ENCODE data around the gene HPS1. TPM values are rescaled to one million over a fixed set of nuclear protein-coding genes. Genes with fewer than 3 reads are reported as not detected.
A peak's percentile ranks its signal among the peaks of the same experiment; 100 is the strongest.

The HPS1 gene
- total RNA-seq, 1 donor: 42.3 TPM

DNA sequence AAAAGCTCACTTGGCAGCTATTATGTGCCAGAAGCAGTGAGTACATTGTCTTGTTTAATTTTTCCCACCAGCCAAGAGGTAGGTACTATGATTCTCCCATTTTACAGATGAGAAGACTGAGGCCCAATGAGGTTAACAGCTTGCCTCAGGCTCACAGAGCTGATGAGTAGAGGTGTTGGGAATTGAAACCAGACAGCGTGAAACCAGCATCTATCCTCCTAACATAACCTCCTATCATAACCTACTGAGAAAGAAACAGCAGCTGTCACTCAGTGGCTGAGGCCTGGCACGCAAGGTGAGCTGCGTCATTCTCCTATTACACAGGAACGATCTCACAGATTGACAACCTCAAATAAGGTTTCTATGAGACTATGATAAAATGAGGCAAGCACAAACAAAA is 37.9 kb downstream of the HPS1 start:
- no peak overlapping the region for H3K4me3 ChIP-seq (ENCODE audit: low read depth, low read length)
- no peak for DNase-seq (ENCODE audit: low read depth)
- TF ChIP-seq, protein P1, sequence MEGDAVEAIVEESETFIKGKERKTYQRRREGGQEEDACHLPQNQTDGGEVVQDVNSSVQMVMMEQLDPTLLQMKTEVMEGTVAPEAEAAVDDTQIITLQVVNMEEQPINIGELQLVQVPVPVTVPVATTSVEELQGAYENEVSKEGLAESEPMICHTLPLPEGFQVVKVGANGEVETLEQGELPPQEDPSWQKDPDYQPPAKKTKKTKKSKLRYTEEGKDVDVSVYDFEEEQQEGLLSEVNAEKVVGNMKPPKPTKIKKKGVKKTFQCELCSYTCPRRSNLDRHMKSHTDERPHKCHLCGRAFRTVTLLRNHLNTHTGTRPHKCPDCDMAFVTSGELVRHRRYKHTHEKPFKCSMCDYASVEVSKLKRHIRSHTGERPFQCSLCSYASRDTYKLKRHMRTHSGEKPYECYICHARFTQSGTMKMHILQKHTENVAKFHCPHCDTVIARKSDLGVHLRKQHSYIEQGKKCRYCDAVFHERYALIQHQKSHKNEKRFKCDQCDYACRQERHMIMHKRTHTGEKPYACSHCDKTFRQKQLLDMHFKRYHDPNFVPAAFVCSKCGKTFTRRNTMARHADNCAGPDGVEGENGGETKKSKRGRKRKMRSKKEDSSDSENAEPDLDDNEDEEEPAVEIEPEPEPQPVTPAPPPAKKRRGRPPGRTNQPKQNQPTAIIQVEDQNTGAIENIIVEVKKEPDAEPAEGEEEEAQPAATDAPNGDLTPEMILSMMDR (IDR thresholded peaks at IDR 0.05; ENCODE audit: insufficient read depth, low read length): no peak

DNA sequence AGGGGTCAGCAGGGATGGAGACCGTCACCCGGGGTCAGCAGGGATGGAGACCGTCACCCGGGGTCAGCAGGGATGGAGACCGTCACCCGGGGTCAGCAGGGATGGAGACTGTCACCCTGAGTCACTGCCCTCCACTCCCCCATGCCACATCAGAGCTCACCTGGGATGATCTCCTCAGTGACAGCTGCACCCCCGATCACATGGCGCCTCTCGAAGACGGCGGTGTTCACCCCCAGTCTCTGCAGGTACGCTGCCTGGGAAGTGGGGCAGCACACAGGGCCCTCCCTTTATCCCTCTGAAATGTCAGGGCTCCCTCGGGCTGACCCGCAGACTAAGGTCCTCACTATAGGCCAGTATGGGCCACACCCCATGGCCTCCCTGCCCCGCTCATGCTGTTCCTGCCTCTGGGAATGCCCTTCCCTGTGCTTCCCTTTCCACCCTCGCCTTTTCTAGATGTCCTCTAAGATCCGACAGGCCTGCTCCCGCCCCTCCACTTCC is 38.9 kb downstream of the HPS1 start:
- TF ChIP-seq, protein P1 (IDR thresholded peaks at IDR 0.05; ENCODE audit: insufficient read depth, low read length): no peak
- no peak for DNase-seq (ENCODE audit: low read depth)

DNA sequence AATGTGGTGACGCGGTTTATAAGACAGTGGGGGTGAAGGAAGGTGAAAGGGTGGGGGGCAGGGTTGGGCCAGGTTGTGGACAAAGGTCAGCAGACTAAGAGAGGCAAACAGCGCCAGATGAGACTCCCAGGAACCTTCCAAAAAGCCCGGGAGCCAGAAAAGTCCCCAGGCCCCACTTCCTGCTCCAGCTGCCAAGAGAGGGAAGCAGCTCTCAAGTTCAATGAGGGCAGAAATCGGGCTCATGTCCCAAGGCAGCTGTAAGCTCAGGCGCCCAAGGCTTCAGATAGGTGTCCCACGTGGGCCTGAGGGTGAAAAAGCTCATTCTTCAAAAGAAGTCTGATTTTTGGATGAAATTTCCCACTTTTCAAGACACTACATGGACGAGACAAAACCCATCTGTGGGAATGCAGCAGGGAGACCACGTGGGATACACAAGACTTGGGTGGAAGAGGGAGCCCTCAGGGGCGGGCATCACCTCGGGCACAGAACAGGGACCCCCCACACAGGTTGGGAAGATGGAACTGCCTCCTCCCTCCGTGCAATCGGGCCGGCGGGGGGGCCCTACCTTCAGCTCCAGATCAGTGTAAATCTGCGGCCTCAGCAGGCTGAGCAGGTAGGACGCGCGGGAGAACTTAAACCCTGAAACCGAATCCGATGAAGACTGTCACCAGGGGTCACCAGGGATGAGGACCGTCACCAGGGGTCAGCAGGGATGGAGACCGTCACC is 39.6 kb downstream of the HPS1 start:
- TF ChIP-seq, protein P1 (IDR thresholded peaks at IDR 0.05; ENCODE audit: insufficient read depth, low read length): no peak
- no peak for DNase-seq (ENCODE audit: low read depth)

More for the DNA sequence above, 38.9 kb downstream of the HPS1 start:
- no peak overlapping the region for H3K4me3 ChIP-seq (ENCODE audit: low read depth, low read length)

DNA sequence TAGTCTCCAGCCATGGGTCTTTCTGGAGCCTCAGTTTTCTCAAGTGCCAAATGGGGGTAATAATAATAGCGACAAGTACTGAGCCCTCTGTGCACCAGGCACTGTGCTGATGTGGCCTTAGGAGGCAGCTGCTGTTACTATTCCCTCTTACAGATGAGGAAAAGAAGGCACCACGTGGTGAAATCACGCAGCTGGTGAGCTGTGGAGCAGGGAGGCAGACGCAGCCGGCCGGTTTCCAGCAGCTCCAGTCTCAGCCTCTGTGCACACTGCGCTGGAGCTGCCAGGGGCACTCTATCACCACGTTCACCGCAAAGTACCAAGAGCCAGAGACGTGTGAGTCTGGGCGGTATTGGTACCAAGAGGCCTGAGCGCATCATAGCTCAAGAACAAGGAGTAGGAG is 41.3 kb downstream of the HPS1 start:
- H3K4me3 ChIP-seq (ENCODE audit: low read depth, low read length): no peak overlapping the region
- no peak for DNase-seq (ENCODE audit: low read depth)
- TF ChIP-seq, protein P1 (IDR thresholded peaks at IDR 0.05; ENCODE audit: insufficient read depth, low read length): no peak

More for the DNA sequence above, 39.6 kb downstream of the HPS1 start:
- H3K4me3 ChIP-seq (ENCODE audit: low read depth, low read length): no peak overlapping the region

GRCh38 chr10:98404571-98405359 is 42.0 kb downstream of the HPS1 start:
- DNase-seq (ENCODE audit: low read depth): peak; percentile 76
- TF ChIP-seq, protein P1 (IDR thresholded peaks at IDR 0.05; ENCODE audit: insufficient read depth, low read length): no peak
- H3K4me3 ChIP-seq (ENCODE audit: low read depth, low read length): no peak overlapping the region

DNA sequence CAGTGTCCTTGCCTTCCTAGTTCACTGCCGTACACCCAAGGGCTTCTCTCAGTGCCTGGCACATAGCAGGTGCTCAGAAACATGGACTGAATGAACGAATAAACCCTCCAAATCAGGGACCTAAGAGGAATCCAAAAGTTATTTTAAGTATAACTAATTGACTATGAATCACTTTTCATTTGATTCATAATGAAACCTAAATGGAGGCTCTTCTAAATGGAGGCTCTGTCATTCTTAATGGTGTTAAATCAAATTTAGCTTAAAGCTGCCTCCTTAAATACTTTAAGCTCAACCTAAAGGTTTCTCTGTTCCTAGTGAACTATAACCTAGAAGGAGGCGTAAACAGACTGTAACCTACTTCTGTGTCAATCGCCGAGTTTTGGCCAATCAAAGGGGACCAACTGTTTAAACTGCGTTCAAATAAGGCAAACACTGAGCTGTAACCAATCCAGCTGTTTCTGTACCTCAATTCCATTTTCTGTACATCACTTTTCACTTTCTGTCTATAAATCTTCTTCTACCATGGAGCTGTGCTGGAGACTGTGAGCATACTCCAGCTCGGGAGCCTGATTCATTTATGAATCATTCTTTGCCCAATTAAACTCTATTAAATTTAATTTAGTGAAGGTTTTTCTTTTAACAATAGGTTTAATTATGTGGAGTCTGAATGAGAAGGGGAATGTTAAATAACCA is 42.8 kb downstream of the HPS1 start:
- no peak overlapping the region for H3K4me3 ChIP-seq (ENCODE audit: low read depth, low read length)
- peak; percentile 46 for DNase-seq (ENCODE audit: low read depth)
- TF ChIP-seq, protein P1 (IDR thresholded peaks at IDR 0.05; ENCODE audit: insufficient read depth, low read length): no peak
